Uterus (tissue), 2 donors: ENCODE data around the gene FCHSD2.

Experiments used
- POLR2A ChIP-seq, 2 donors: fragments of 450-650 bp; IDR thresholded peaks; one replicate each; pipeline ENCODE4 v1.6.1; 2016; ENCODE audit warnings: antibody characterized with exemption in 2 of 2, mild to moderate bottlenecking in 1 of 2, moderate library complexity in 1 of 2
- TF ChIP-seq, protein P1 (sequence below), 4 experiments: fragments of 200-600 bp in 2 of 4; fragments of 450-650 bp in 2 of 4; sonication (generic) in 2 of 4; IDR thresholded peaks; one replicate each; pipeline ENCODE4 v1.5.1; 2016 to 2019; ENCODE audit warnings: antibody characterized with exemption in 4 of 4, mild to moderate bottlenecking in 2 of 4, moderate library complexity in 1 of 4

DNA sequence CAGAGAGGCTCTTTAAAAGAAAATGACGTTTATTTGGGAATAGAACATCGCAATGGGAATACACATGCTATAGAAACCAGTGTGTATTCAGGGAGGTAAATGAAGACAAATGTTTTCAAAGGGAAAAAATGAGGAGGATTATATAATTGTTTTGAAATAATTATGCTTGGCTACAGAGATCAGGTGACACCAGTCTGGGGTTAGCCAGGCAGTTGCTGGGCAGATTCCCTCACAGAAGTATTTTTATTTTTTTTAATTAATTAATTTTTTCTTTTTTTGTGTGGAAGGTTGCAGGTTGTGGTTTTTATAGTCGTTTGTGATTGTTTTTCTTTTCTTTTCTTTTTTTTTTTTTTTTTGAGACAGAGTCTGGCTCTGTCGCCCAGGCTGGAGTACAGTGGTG lies 342.7 kb downstream of the FCHSD2 start:
- no peak for TF ChIP-seq POLR2A (IDR thresholded peaks at IDR 0.05)
- TF ChIP-seq, protein P1, sequence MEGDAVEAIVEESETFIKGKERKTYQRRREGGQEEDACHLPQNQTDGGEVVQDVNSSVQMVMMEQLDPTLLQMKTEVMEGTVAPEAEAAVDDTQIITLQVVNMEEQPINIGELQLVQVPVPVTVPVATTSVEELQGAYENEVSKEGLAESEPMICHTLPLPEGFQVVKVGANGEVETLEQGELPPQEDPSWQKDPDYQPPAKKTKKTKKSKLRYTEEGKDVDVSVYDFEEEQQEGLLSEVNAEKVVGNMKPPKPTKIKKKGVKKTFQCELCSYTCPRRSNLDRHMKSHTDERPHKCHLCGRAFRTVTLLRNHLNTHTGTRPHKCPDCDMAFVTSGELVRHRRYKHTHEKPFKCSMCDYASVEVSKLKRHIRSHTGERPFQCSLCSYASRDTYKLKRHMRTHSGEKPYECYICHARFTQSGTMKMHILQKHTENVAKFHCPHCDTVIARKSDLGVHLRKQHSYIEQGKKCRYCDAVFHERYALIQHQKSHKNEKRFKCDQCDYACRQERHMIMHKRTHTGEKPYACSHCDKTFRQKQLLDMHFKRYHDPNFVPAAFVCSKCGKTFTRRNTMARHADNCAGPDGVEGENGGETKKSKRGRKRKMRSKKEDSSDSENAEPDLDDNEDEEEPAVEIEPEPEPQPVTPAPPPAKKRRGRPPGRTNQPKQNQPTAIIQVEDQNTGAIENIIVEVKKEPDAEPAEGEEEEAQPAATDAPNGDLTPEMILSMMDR (IDR thresholded peaks at IDR 0.05) = no peak
